SK-N-SH treated with all-trans-retinoic acid at 6 μM for 48 hours (cell line): ENCODE data around the gene ADH1C.

Experiments used
- ATAC-seq: fragments of 200-7000 bp; cut with Tn5 transposase; 3 replicates; pipeline ENCODE4 v1.9.1; 2020; ENCODE audit warnings: mild to moderate bottlenecking, moderate library complexity
- ARNTL ChIP-seq: fragments of 450-650 bp; formaldehyde crosslinking; IDR thresholded peaks from 2 replicates; pipeline ENCODE4 v1.5.0; 2020; ENCODE audit warnings: low read depth, mild to moderate bottlenecking, moderate library complexity, borderline replicate concordance
- BACH2 ChIP-seq: fragments of 250-450 bp; sonication (Bioruptor Pico); IDR thresholded peaks from 2 replicates; pipeline ENCODE4 v1.9.0; 2021; ENCODE audit warnings: mild to moderate bottlenecking, borderline replicate concordance
- CREB5 ChIP-seq: fragments of 250-450 bp; sonication (Bioruptor Pico); IDR thresholded peaks from 2 replicates; pipeline ENCODE4 v1.5.1; 2020; ENCODE audit warnings: low read depth, mild to moderate bottlenecking, moderate library complexity
- CSRNP3 ChIP-seq: fragments of 250-450 bp; sonication (Bioruptor Pico); IDR thresholded peaks from 2 replicates; pipeline ENCODE4 v1.5.1; 2021; ENCODE audit warnings: mild to moderate bottlenecking, moderate library complexity
- ESRRG ChIP-seq: fragments of 250-450 bp; sonication (Bioruptor Pico); IDR thresholded peaks from 2 replicates; pipeline ENCODE4 v1.6.1; 2021; ENCODE audit warnings: mild to moderate bottlenecking
- GLIS3 ChIP-seq: fragments of 250-450 bp; sonication (Bioruptor Pico); IDR thresholded peaks from 2 replicates; pipeline ENCODE4 v1.5.0; 2020; ENCODE audit warnings: mild to moderate bottlenecking, moderate library complexity
- ISL1 ChIP-seq: fragments of 250-450 bp; sonication (Bioruptor Pico); IDR thresholded peaks from 2 replicates; pipeline ENCODE4 v2.1.2; 2022; ENCODE audit warnings: mild to moderate bottlenecking, moderate library complexity
- OSR1 ChIP-seq: fragments of 250-450 bp; sonication (Bioruptor Pico); IDR thresholded peaks from 2 replicates; pipeline ENCODE4 v1.8.0; 2022; ENCODE audit warnings: moderate library complexity, mild to moderate bottlenecking, inconsistent platforms
- PATZ1 ChIP-seq: fragments of 250-450 bp; sonication (Bioruptor Pico); IDR thresholded peaks from 2 replicates; pipeline ENCODE4 v1.8.0; 2020; ENCODE audit warnings: mild to moderate bottlenecking, moderate library complexity, borderline replicate concordance
- POU6F1 ChIP-seq: fragments of 250-450 bp; sonication (Bioruptor Pico); IDR thresholded peaks from 2 replicates; pipeline ENCODE4 v1.8.0; 2021; ENCODE audit warnings: low read depth, mild to moderate bottlenecking, moderate library complexity, borderline replicate concordance
- PPARA ChIP-seq: fragments of 250-450 bp; sonication (Bioruptor Pico); IDR thresholded peaks from 2 replicates; pipeline ENCODE4 v1.5.0; 2020; ENCODE audit warnings: mild to moderate bottlenecking, borderline replicate concordance
- RARB ChIP-seq: fragments of 250-450 bp; sonication (Bioruptor Pico); IDR thresholded peaks from 2 replicates; pipeline ENCODE4 v1.8.0; 2021; ENCODE audit warnings: mild to moderate bottlenecking, moderate library complexity
- SNAI2 ChIP-seq: fragments of 250-450 bp; sonication (Bioruptor Pico); IDR thresholded peaks from 2 replicates; pipeline ENCODE4 v1.5.0; 2020; ENCODE audit warnings: mild to moderate bottlenecking, moderate library complexity
- TCF4 ChIP-seq: fragments of 250-450 bp; sonication (Bioruptor Pico); IDR thresholded peaks from 2 replicates; pipeline ENCODE4 v1.8.0; 2021; ENCODE audit warnings: mild to moderate bottlenecking, moderate library complexity, borderline replicate concordance
- ZC3H10 ChIP-seq: fragments of 250-450 bp; sonication (Bioruptor Pico); IDR thresholded peaks from 2 replicates; pipeline ENCODE4 v1.5.1; 2021; ENCODE audit warnings: mild to moderate bottlenecking, moderate library complexity
- ZFP3 ChIP-seq: fragments of 250-450 bp; sonication (Bioruptor Pico); IDR thresholded peaks from 2 replicates; pipeline ENCODE4 v1.5.0; 2020; ENCODE audit warnings: mild to moderate bottlenecking, moderate library complexity
- ZFP30 ChIP-seq: fragments of 450-650 bp; formaldehyde crosslinking; IDR thresholded peaks from 2 replicates; pipeline ENCODE4 v1.5.0; 2022; ENCODE audit warnings: mild to moderate bottlenecking, moderate library complexity
- ZNF565 ChIP-seq: fragments of 450-650 bp; formaldehyde crosslinking; conservative IDR thresholded peaks from 2 replicates; pipeline ENCODE4 v1.5.0; 2020; ENCODE audit warnings: low read depth, mild to moderate bottlenecking, moderate library complexity
- ZNF70 ChIP-seq: fragments of 450-650 bp; formaldehyde crosslinking; IDR thresholded peaks from 2 replicates; pipeline ENCODE4 v1.5.0; 2020; ENCODE audit warnings: mild to moderate bottlenecking, moderate library complexity
- ZNF8 ChIP-seq: fragments of 450-650 bp; formaldehyde crosslinking; IDR thresholded peaks from 2 replicates; pipeline ENCODE4 v1.5.0; 2020; ENCODE audit warnings: mild to moderate bottlenecking, moderate library complexity

The ADH1C gene

GRCh38 chr4:99362768-99363167 lies 10.2 kb upstream of the ADH1C start:
- TF ChIP-seq PPARA (no peak), ZNF70 (CRISPR knock-in tag) (no peak), OSR1 (CRISPR knock-in tag) (no peak), BACH2 (CRISPR knock-in tag) (no peak), POU6F1 (no peak), ZFP3 (CRISPR knock-in tag) (no peak), RARB (CRISPR knock-in tag) (no peak), ZFP30 (no peak), ZNF565 (CRISPR knock-in tag) (no peak), SNAI2 (no peak), PATZ1 (CRISPR knock-in tag) (no peak), CREB5 (CRISPR knock-in tag) (no peak)
- no peak for ATAC-seq

GRCh38 chr4:99361899-99362275 lies 9.3 kb upstream of the ADH1C start:
- TF ChIP-seq GLIS3 (CRISPR knock-in tag) (no peak), ISL1 (no peak)
- TF ChIP-seq, all 23 proteins: peak for 0
- no peak for ATAC-seq

- TF ChIP-seq SNAI2, result no peak
- no peak for TF ChIP-seq ZFP30
- TF ChIP-seq TCF4 (CRISPR knock-in tag), result no peak
- no peak for TF ChIP-seq ZNF70 (CRISPR knock-in tag)
- ATAC-seq, result no peak
These were observed 8.8 kb upstream of the ADH1C start for GRCh38 chr4:99361268-99361898.

GRCh38 chr4:99359480-99360204 lies 7.1 kb upstream of the ADH1C start:
- no peak for ATAC-seq
- no peak for TF ChIP-seq ISL1
- no peak for TF ChIP-seq ARNTL (CRISPR knock-in tag)
- TF ChIP-seq ESRRG (CRISPR knock-in tag), result no peak
- no peak for TF ChIP-seq SNAI2
- TF ChIP-seq POU6F1, result no peak
- no peak for TF ChIP-seq ZNF565 (CRISPR knock-in tag)
- TF ChIP-seq CSRNP3 (CRISPR knock-in tag), result no peak

GRCh38 chr4:99357948-99358347 lies 5.4 kb upstream of the ADH1C start:
- TF ChIP-seq CSRNP3 (CRISPR knock-in tag) (no peak), ZNF70 (CRISPR knock-in tag) (no peak), SNAI2 (no peak), ZC3H10 (CRISPR knock-in tag) (no peak), ZNF8 (CRISPR knock-in tag) (no peak), ZNF565 (CRISPR knock-in tag) (no peak), TCF4 (CRISPR knock-in tag) (no peak), RARB (CRISPR knock-in tag) (no peak), ESRRG (CRISPR knock-in tag) (no peak), ARNTL (CRISPR knock-in tag) (no peak)
- no peak for ATAC-seq
